ENCODE measurements around the gene ZHX3.

The ZHX3 gene

DNA sequence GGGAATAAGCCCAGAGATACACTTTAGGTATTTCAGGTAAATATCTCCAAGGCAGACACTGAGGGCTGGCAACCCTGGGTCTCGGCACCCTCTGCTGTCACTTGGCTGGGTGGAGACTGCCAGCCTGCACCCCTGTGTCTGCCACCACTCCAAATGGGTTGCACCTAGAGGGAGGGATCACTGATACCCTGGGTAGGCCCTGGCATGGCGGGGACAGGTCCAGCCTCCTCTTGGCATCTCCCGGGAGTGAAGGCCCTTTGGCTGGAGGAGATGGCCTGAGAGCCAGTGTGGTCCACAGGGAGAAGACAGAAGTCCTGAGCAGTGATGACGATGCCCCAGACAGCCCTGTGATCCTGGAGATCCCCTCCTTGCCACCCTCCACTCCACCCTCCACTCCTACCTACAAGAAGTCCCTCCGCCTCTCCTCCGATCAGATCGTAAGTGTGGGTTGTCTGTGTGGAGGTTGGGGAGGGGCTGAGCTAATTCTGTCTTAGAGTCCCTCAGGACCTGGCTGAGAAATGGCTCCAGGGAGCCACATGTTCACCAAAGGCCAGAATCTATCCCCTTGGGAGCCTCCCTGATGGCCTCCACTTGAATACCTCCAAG, 38.2 kb upstream of the ZHX3 start:
- Histone ChIP-seq H3K27me3 (ENCODE audit: control insufficient read depth, low read length) (no peaks in the 10 kb centered on the region), H3K4me1 (ENCODE audit: control insufficient read depth, low read length) (no peaks in the 10 kb centered on the region), H3K9me2 (replicated peaks; ENCODE audit: control insufficient read depth, low read length) (no peaks in the 10 kb centered on the region), H3F3A (ENCODE audit: control insufficient read depth, insufficient read depth) (no peaks in the 10 kb centered on the region), H4K20me1 (ENCODE audit: control insufficient read depth, insufficient read depth, low read depth, low read length) (no peaks in the 10 kb centered on the region), H3K9me3 (ENCODE audit: control insufficient read depth, insufficient read depth, low read length) (no peaks in the 10 kb centered on the region), H3K27ac (ENCODE audit: low read depth, low read length) (no peak overlapping the region), H3K4me3 (ENCODE audit: low read length) (no peak overlapping the region), H3K4me2 (ENCODE audit: low read length) (no peak overlapping the region), H3K36me3 (ENCODE audit: control insufficient read depth, low read length) (no peaks in the 10 kb centered on the region), H3K79me2 (ENCODE audit: control insufficient read depth, low read length) (no peaks in the 10 kb centered on the region)
- no peak for TF ChIP-seq EZH2phosphoT487 (IDR thresholded peaks at IDR 0.05; ENCODE audit: borderline replicate concordance, low read length)
- no peak for TF ChIP-seq CTCF (IDR thresholded peaks at IDR 0.05; ENCODE audit: low read depth, low read length, poor library complexity, severe bottlenecking)

- H3K27ac ChIP-seq (ENCODE audit: low read depth, low read length), result no peak overlapping the region
- H3K9me3 ChIP-seq (ENCODE audit: control insufficient read depth, insufficient read depth, low read length), result no peaks in the 10 kb centered on the region
- H3K4me3 ChIP-seq (ENCODE audit: low read length), result no peak overlapping the region
- no peaks in the 10 kb centered on the region for H3F3A ChIP-seq (ENCODE audit: control insufficient read depth, insufficient read depth)
- H3K4me1 ChIP-seq (ENCODE audit: control insufficient read depth, low read length), result no peaks in the 10 kb centered on the region
- TF ChIP-seq CTCF (IDR thresholded peaks at IDR 0.05; ENCODE audit: low read depth, low read length, poor library complexity, severe bottlenecking) (no peak), EZH2phosphoT487 (IDR thresholded peaks at IDR 0.05; ENCODE audit: borderline replicate concordance, low read length) (no peak)
- no peaks in the 10 kb centered on the region for H3K79me2 ChIP-seq (ENCODE audit: control insufficient read depth, low read length)
- H3K9me2 ChIP-seq (replicated peaks; ENCODE audit: control insufficient read depth, low read length), result no peaks in the 10 kb centered on the region
- H3K27me3 ChIP-seq (ENCODE audit: control insufficient read depth, low read length), result no peaks in the 10 kb centered on the region
- no peaks in the 10 kb centered on the region for H3K36me3 ChIP-seq (ENCODE audit: control insufficient read depth, low read length)
- H4K20me1 ChIP-seq (ENCODE audit: control insufficient read depth, insufficient read depth, low read depth, low read length), result no peaks in the 10 kb centered on the region
- H3K4me2 ChIP-seq (ENCODE audit: low read length), result no peak overlapping the region
These were observed 37.7 kb upstream of the ZHX3 start for GRCh38 chr20:41355192-41355591.

GRCh38 chr20:41353530-41353929, 36.0 kb upstream of the ZHX3 start:
- H3K4me1 ChIP-seq (ENCODE audit: control insufficient read depth, low read length), result no peaks in the 10 kb centered on the region
- TF ChIP-seq CTCF (IDR thresholded peaks at IDR 0.05; ENCODE audit: low read depth, low read length, poor library complexity, severe bottlenecking) (no peak), EZH2phosphoT487 (IDR thresholded peaks at IDR 0.05; ENCODE audit: borderline replicate concordance, low read length) (no peak)
- H3K9me2 ChIP-seq (replicated peaks; ENCODE audit: control insufficient read depth, low read length), result no peaks in the 10 kb centered on the region
- no peak overlapping the region for H3K4me3 ChIP-seq (ENCODE audit: low read length)
- no peaks in the 10 kb centered on the region for H3K79me2 ChIP-seq (ENCODE audit: control insufficient read depth, low read length)
- no peaks in the 10 kb centered on the region for H3K27me3 ChIP-seq (ENCODE audit: control insufficient read depth, low read length)
- H3F3A ChIP-seq (ENCODE audit: control insufficient read depth, insufficient read depth), result no peaks in the 10 kb centered on the region
- no peaks in the 10 kb centered on the region for H4K20me1 ChIP-seq (ENCODE audit: control insufficient read depth, insufficient read depth, low read depth, low read length)
- H3K9me3 ChIP-seq (ENCODE audit: control insufficient read depth, insufficient read depth, low read length), result no peaks in the 10 kb centered on the region
- H3K27ac ChIP-seq (ENCODE audit: low read depth, low read length), result no peak overlapping the region
- no peak overlapping the region for H3K4me2 ChIP-seq (ENCODE audit: low read length)
- no peaks in the 10 kb centered on the region for H3K36me3 ChIP-seq (ENCODE audit: control insufficient read depth, low read length)

Data from DOHH2 (cell line).